PC-9 (cell line): Measurements from ENCODE around the gene CCL14.

Source experiments
- EZH2 ChIP-seq: fragments of 200-600 bp; sonication (generic); IDR thresholded peaks from 2 replicates; pipeline ENCODE4 v1.8.0; 2017; ENCODE audit warnings: antibody characterized with exemption, low read depth
- TF ChIP-seq, protein P1 (sequence below): fragments of 200-600 bp; sonication (generic); conservative IDR thresholded peaks from 2 replicates; pipeline ENCODE4 v1.6.1; 2017; ENCODE audit warnings: mixed run types, antibody characterized with exemption, mild to moderate bottlenecking, moderate library complexity

DNA sequence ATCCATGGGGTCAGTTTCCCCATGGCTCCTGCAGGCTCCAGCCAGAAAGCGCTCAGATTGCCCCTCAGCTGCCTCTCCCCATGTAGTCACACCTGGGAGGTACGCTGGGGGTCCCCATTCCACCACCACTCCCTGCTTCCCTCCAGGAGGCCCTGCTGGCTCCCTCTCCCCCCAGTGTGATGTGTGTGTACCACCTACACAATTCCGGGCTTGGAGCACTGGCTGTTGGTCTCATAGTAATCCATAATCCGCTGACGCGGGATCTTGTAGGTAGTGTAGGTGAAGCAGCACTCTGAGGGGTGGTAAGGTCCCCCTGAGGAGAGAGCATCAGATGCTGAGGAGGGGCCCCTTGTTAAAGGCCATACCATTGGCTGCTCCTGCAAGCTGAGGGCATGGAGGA, 2.4 kb downstream of the CCL14 start:
- TF ChIP-seq, protein P1, sequence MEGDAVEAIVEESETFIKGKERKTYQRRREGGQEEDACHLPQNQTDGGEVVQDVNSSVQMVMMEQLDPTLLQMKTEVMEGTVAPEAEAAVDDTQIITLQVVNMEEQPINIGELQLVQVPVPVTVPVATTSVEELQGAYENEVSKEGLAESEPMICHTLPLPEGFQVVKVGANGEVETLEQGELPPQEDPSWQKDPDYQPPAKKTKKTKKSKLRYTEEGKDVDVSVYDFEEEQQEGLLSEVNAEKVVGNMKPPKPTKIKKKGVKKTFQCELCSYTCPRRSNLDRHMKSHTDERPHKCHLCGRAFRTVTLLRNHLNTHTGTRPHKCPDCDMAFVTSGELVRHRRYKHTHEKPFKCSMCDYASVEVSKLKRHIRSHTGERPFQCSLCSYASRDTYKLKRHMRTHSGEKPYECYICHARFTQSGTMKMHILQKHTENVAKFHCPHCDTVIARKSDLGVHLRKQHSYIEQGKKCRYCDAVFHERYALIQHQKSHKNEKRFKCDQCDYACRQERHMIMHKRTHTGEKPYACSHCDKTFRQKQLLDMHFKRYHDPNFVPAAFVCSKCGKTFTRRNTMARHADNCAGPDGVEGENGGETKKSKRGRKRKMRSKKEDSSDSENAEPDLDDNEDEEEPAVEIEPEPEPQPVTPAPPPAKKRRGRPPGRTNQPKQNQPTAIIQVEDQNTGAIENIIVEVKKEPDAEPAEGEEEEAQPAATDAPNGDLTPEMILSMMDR, result no peak
- TF ChIP-seq EZH2, result no peak
